K562 treated with DMSO at 1 percent for 24 hours (cell line): ENCODE data around the gene RNF123. TPM values are rescaled to one million over a fixed set of nuclear protein-coding genes. Genes with fewer than 3 reads are reported as not detected.

ENCODE experiments used
- total RNA-seq: library from RNA; unstranded; fragments of 300-600 nt; gene quantifications from 2 replicates; pipeline ENCODE4 v1.2.3, GENCODE V29; 2022; ENCODE audit warnings: low read depth; ENCODE audit not compliant: insufficient read depth

The RNF123 gene
- total RNA-seq, result 40.0 and 41.8 TPM in 2 replicates

DNA sequence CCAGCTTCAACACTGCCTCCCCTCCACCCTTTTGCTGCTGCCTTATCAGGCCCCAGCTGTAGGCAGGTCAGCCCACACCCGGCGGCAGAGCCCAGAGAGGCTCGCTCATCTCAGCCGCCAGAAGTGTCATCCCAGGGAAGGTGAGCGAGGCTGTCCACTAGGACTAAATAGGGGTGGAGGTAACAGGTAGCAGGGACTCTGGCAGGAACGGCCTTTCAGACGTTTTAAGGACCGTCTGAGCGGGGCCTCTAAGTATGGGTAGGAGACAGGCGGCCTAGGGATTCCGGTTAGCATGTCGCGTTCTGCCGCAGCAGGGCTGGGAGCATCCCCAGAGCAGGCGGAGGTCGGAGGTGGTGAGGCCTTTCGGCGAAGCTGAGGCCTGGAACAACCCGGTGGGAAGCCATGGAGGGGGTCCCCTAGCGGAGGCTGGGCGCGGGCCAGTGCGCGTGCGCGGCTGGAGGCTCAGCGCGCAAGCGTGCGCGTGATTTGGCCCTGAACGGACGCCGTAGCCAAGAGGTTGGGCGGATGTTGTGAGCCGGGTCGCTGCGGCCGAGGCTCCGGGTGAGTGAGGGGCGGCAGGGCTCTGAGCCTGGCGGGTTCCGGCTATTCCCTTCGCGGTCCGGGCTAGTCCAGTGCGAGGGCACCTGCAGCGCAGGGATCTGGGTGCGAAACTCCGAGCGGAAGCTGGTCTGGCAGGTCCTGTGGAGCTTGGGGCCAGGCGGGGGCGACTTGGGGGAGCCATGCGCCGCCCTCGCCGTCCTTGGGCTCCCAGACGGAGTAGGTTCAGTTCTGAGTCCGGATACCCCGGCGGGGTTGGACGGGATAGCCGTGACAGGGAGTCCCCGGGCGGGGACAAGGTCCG is at the start of gene RNF123, which contains the start of gene MST1:
TSS of gene RNF123 (plus strand) at position 512 of the 862 bp plus-strand sequence. CDS start 1,609 bp downstream, outside the sequence.
TSS of gene MST1 (minus strand) at position 429 of the 862 bp plus-strand sequence. CDS start 783 bp downstream, outside the sequence.

DNA sequence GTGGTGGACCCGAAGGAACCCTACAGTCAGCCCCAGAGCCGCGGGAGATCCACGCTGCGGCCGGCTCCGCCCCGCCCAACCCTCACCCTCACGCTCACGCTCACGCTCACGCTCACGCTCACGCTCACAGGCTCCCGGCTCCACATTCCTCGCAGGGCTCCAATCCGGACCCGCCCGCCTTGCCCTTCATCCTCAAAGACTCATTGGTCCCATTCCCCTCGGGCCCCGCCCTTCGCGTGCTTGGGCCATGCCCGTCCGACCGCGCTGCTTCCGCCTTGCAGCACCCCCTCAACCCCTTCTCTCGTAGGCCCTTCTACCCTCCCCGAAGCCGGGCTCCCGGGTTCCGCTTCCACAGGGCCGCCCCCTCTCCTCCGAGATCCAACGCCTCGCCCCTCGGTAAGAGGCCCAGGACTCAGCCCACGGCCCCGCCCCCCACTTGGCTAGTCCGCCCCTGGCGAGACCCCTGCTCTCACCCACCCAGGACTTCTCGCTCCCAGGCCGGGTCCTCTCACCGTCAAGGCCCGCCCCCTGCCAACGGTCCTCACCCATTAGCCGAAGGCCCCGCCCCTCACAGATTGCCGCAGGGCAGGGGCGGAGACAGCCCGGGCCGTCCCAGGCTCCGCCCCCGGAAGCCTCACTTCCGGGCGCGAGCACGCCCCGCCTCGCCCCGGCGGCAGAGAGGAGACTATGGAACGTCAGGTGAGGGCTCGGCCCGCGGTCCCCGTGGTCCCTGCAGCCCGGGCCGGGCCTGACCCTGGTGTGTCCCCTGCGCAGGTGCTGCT is 15.5 kb upstream of the RNF123 start, which contains the start of gene APEH:
TSS of gene APEH (plus strand) at position 637 of the 782 bp plus-strand sequence. CDS start at position 688, 51 bp downstream.

DNA sequence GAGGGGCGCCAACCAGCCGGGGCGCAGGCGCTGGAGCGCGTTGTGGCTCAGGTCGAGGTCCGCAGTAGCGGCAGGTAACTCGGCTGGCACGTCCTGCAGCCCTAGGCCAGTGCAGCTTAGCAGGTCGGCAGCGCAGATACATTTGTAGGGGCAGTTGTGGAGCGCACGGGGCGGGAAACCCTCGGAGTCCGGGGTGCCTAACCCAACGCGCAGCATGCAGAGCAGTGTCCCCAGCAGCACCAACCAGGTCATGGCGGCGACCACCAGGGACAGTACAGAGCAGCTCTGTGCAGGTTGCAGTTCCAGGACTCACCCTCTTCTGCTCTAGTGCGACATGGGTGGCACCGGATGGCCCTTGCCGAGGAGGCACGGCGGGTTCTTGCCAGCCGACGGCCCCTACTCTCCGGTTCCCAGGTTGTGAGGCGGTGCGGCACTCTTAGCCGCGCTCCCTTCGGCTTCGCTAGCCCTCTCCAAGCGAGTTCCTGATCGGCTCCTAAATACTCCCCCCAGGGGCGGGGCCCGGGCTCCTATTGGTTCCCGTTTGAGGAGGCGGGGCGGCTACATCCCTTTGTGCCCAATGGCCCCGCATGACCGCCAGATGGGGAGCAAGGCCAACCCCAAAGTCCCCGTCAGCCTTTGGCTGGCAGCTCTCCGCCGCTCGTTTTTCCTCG is 30.0 kb downstream of the RNF123 start, which contains the start of gene AMIGO3:
TSS of gene AMIGO3 (minus strand) at position 471 of the 671 bp plus-strand sequence. CDS start at position 252, 219 bp downstream.

DNA sequence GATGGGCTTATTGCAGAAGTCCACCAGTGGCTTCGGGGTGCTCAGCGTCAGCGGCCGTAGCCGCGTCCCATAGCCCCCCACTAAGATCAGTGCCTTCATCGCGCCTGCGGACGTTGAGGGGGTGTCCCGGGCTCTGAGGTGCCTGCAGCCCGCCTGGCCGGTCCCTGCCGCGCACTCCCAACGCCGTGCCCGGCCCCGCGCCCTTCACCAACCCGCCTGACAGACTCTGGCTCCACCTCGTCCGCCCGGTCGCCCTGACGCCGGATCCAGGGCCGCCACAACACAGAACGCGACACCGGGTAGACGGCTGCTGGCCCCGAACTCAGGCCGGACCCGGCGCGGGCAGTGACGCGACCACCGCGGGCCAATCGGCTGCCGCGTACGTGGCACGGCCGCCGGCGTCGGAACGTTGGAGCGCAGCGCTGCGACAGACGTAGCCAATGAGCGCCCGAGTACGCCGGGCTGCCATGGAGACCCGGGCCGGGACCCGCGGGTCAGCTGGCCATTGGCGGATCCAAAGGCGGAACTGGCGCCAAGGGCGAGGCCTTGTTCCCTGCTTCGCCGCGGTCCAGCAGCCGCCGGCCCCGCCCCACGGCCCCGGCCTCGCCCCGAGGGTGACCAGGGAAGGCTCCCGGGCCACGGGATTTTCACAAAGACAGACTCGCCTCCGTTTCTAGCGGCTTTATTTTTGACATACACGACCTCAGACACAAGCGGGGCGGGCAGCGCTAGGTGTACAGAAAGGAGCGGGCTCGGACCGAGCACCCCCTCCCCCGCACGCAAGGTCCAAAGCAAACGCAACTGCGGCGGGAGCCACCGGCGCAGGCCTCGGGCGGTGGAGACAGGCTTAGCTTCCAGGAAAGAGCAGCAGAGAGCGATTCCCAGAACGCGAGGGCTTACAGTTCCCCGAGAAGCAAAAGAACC is 34.5 kb downstream of the RNF123 start, which contains the start of gene GMPPB:
TSS of gene GMPPB (minus strand) at position 324 of the 924 bp plus-strand sequence. CDS start at position 99, 225 bp downstream.

Other genes starting within 250 kb of the RNF123 start
- 12.3 and 13.2 TPM in 2 replicates for gene DAG1, start 219.3 kb upstream of the RNF123 start, total RNA-seq
- 0.15 and 0.22 TPM in 2 replicates for gene BSN, start 135.1 kb upstream of the RNF123 start, total RNA-seq
- 158 and 162 TPM in 2 replicates for gene APEH, start 15.2 kb upstream of the RNF123 start, total RNA-seq
- 1.8 and 3.8 TPM in 2 replicates for gene MST1, start 83 bp upstream of the RNF123 start, total RNA-seq
- gene AMIGO3, start 30.1 kb downstream of the RNF123 start, total RNA-seq, result 5.7 and 8.4 TPM in 2 replicates
- 18.7 and 20.7 TPM in 2 replicates for gene GMPPB, start 34.4 kb downstream of the RNF123 start, total RNA-seq
- gene IP6K1, start 97.0 kb downstream of the RNF123 start, total RNA-seq, result 36.0 and 40.6 TPM in 2 replicates
- 0.37 TPM in 1 of 2 replicates, not detected in the other for gene CDHR4, start 110.3 kb downstream of the RNF123 start, total RNA-seq
- gene INKA1, start 113.7 kb downstream of the RNF123 start, total RNA-seq, result 2.8 and 4.2 TPM in 2 replicates
- 18.5 and 21.1 TPM in 2 replicates for gene UBA7, start 124.4 kb downstream of the RNF123 start, total RNA-seq
- gene TRAIP, start 167.0 kb downstream of the RNF123 start, total RNA-seq, result 22.9 and 24.3 TPM in 2 replicates
- gene CAMKV, start 180.3 kb downstream of the RNF123 start, total RNA-seq, result 0.20 and 0.76 TPM in 2 replicates
- gene MST1R, start 214.3 kb downstream of the RNF123 start, total RNA-seq, result 5.2 and 9.9 TPM in 2 replicates
- gene MON1A, start 240.3 kb downstream of the RNF123 start, total RNA-seq, result 14.4 and 14.5 TPM in 2 replicates